ENCODE results near the gene ZNF665. TPM values are rescaled to one million over a fixed set of nuclear protein-coding genes. Genes with fewer than 3 reads are reported as not detected.
"Not testable (repeated sequence)": the region's sequence is repeated elsewhere in the genome, so short reads cannot be mapped to it uniquely, and the experiment has no call there.

ZNF665 gene
- total RNA-seq = 8.8 to 9.8 TPM (median 8.9 TPM) in 3 replicates

DNA sequence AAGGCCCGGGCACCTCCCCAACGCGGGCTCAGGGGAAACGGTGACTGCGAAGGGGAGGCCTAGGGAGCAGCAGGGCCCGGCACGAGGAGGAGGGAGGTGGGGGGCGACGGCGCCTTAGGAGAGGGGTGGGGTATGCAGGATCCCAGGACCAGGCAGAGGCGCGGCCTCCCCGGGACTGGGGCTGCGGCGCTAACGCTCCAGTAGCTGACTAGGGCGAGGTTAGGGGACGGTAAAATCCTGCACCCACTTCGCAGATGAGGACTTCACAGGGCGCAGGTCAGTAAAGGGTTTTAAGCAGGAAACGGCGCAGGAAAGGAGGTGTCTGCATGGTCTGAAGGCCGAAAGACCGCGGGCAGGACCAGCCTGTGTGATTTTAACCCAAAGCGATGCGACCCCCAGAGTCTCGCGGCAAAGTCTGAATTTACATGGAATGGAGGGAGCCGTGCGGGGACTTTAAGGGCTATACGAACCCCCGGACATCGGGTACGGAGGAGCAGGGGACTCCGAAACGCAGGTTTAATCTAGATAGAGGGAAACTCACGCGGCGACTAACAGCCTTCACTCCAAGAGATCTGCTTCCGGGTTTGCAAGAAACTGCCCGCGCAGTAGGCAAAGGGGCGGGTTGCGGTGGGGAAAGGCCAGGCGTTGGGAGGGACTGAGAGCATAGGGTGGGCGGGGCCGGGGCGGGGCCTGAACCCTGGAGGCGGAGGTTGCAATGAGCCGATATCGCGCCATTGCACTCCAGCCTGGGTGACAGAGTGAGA is at the start of gene ZNF665:
TSS of gene ZNF665 (minus strand) at position 588 of the 764 bp plus-strand sequence. CDS start 10,460 bp downstream, outside the sequence.
- no peaks in the 10 kb centered on the region for H3K9me3 Mint-ChIP-seq
- peaks cover 15% of the 10 kb centered on the region for H3K4me1 Mint-ChIP-seq
- TF ChIP-seq, protein P1, sequence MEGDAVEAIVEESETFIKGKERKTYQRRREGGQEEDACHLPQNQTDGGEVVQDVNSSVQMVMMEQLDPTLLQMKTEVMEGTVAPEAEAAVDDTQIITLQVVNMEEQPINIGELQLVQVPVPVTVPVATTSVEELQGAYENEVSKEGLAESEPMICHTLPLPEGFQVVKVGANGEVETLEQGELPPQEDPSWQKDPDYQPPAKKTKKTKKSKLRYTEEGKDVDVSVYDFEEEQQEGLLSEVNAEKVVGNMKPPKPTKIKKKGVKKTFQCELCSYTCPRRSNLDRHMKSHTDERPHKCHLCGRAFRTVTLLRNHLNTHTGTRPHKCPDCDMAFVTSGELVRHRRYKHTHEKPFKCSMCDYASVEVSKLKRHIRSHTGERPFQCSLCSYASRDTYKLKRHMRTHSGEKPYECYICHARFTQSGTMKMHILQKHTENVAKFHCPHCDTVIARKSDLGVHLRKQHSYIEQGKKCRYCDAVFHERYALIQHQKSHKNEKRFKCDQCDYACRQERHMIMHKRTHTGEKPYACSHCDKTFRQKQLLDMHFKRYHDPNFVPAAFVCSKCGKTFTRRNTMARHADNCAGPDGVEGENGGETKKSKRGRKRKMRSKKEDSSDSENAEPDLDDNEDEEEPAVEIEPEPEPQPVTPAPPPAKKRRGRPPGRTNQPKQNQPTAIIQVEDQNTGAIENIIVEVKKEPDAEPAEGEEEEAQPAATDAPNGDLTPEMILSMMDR (IDR thresholded peaks at IDR 0.05; ENCODE audit: unreplicated experiment) = no peak
- H3K27me3 Mint-ChIP-seq (ENCODE audit: low read depth) = no peaks in the 10 kb centered on the region
- H3K36me3 Mint-ChIP-seq = peaks cover 17% of the 10 kb centered on the region
- peak within 1 kb of the TSS; percentile 90 for H3K4me3 Mint-ChIP-seq
- peak within 1 kb of the TSS; percentile 97 for H3K27ac Mint-ChIP-seq
- peak; percentile 64 to 76 for DNase-seq (ENCODE audit: low spot score in 2 of 2, unreplicated experiment in 2 of 2)

DNA sequence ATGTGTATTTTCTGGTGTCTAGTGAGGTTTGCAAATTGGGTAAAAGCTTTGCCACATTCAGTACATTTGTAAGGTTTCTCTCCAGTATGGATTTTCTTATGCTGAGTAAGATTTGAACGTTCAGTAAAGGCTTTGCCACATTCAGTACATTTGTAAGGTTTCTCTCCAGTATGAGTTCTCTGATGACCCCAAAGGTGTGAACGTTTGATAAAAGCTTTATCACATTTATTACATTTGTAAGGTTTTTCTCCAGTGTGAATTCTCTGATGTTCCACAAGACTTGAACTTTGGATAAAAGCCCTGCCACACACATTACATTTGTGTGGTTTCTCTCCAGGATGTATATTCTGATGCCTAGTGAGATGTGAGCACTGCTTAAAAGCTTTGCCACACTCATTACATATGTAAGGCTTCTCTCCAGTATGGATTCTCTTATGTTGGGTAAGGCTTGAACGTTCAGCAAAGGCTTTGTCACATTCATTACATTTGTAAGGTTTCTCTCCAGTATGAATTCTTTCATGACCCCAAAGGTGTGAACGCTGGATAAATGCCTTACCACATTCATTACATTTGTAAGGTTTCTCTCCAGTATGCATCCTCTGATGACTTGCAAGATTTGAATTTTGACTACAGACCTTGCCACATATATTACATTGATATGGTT is 44.1 kb upstream of the ZNF665 start:
- TF ChIP-seq, protein P1 (IDR thresholded peaks at IDR 0.05; ENCODE audit: unreplicated experiment) = no peak
- Mint-ChIP-seq H3K9me3 (peaks cover 77% of the 10 kb centered on the region), H3K27me3 (ENCODE audit: low read depth) (no peaks in the 10 kb centered on the region), H3K27ac (no peak overlapping the region), H3K4me3 (no peak overlapping the region), H3K4me1 (no peaks in the 10 kb centered on the region), H3K36me3 (peaks cover 79% of the 10 kb centered on the region)
- DNase-seq (ENCODE audit: low spot score in 2 of 2, unreplicated experiment in 2 of 2) = no peak

DNA sequence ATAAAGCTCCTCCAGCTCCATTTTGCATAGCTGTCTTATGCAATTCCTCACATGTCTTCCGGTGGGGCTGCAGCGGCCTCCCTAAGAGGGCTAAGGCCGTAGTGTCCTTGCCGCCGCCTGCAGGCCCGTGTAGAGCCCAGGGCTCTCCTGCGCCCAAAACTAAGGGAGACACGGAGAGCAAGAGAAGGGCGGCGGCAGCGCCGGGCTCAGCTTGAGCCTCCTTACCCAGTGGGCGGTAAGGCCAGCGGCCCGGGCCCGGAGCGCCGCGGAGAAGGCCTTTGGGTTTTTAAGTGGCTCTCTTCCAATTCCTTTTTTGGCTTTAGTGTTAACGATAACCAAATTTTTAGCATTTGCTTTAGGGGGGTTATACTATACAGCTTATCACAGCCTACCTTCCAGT is 31.4 kb upstream of the ZNF665 start:
- TF ChIP-seq, protein P1 (IDR thresholded peaks at IDR 0.05; ENCODE audit: unreplicated experiment) = no peak
- H3K4me3 Mint-ChIP-seq = no peak overlapping the region
- H3K27me3 Mint-ChIP-seq (ENCODE audit: low read depth) = no peaks in the 10 kb centered on the region
- H3K27ac Mint-ChIP-seq = no peak overlapping the region
- no peaks in the 10 kb centered on the region for H3K4me1 Mint-ChIP-seq
- DNase-seq (ENCODE audit: low spot score in 2 of 2, unreplicated experiment in 2 of 2) = no peak
- H3K36me3 Mint-ChIP-seq = peaks cover 29% of the 10 kb centered on the region
- peaks cover 58% of the 10 kb centered on the region for H3K9me3 Mint-ChIP-seq

DNA sequence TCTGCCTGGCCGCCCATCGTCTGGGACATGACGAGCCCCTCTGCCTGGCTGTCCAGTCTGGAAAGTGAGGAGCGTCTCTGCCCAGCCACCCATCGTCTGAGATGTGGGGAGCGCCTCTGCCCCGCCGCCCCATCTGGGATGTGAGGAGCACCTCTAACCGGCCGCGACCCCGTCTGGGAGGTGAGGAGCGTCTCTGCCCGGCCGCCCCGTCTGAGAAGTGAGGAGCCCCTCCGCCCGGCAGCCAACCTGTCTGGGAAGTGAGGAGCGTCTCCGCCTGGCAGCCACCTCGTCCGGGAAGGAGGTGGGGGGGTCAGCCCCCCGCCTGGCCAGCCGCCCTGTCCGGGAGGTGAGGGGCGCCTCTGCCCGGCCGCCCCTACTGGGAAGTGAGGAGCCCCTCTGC is 29.6 kb upstream of the ZNF665 start:
- not testable (repeated sequence) for H3K4me3 Mint-ChIP-seq; H3K27me3 Mint-ChIP-seq (ENCODE audit: low read depth); H3K27ac Mint-ChIP-seq; H3K4me1 Mint-ChIP-seq; DNase-seq (ENCODE audit: low spot score in 2 of 2, unreplicated experiment in 2 of 2)
- peaks cover 25% of the 10 kb centered on the region for H3K36me3 Mint-ChIP-seq
- H3K9me3 Mint-ChIP-seq = peaks cover 62% of the 10 kb centered on the region

DNA sequence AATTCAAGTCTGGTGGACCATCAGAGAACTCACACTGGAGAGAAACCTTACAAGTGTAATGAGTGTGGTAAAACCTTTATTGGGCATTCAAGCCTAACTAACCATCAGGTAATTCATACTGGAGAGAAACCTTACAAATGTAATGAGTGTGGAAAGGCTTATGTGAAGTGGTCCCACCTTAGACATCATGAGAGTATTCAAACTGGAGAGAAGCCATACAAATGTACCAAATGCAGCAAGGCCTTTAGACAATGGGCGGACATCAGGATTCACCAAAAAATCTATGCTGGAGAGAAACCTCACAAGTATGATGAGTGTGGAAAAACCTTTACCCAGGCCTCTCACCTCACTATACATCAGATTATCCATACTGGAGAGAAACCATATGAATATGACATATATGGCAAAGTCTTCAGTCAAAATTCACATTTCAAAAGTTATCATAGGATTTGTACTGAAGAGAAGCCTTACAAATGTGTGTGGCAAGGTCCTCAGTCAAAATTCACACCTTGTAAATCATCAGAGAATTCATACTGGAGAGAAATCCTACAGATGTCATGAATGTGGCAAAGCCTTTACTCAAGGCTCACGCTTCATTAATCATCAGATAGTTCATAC is 19.7 kb upstream of the ZNF665 start:
- Mint-ChIP-seq H3K4me1 (no peaks in the 10 kb centered on the region), H3K36me3 (peaks cover 71% of the 10 kb centered on the region), H3K9me3 (peaks cover 68% of the 10 kb centered on the region), H3K27ac (no peak overlapping the region), H3K27me3 (ENCODE audit: low read depth) (no peaks in the 10 kb centered on the region), H3K4me3 (no peak overlapping the region)
- DNase-seq (ENCODE audit: low spot score in 2 of 2, unreplicated experiment in 2 of 2) = no peak
- TF ChIP-seq, protein P1 (IDR thresholded peaks at IDR 0.05; ENCODE audit: unreplicated experiment) = no peak

DNA sequence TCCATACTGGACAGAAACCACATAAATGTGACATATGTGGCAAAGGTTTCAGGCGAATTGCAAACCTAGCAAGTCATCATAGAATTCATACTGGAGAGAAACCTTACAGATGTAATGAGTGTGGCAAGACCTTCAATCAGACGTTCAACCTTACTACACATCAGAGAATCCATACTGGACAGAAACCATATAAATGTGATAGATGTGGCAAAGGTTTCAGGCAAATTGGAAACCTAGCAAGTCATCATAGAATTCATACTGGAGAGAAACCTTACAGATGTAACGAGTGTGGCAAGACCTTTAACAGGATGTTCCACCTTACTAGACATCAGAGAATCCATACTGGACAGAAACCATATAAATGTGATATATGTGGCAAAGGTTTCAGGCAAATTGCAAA is 18.4 kb upstream of the ZNF665 start:
- not testable (repeated sequence) for H3K27me3 Mint-ChIP-seq (ENCODE audit: low read depth); H3K4me3 Mint-ChIP-seq; H3K27ac Mint-ChIP-seq; DNase-seq (ENCODE audit: low spot score in 2 of 2, unreplicated experiment in 2 of 2); H3K4me1 Mint-ChIP-seq
- Mint-ChIP-seq H3K36me3 (peaks cover 82% of the 10 kb centered on the region), H3K9me3 (peaks cover 74% of the 10 kb centered on the region)

Data from mesothelial cell of epicardium (in vitro differentiated cells).